GM19351 (cell line): ENCODE results near the gene NDEL1.

Experiments
- ATAC-seq: cut with Tn5 transposase; IDR thresholded peaks from one replicate; pipeline ENCODE4 v1.9.1; 2021; ENCODE audit warnings: mild to moderate bottlenecking, moderate library complexity; ENCODE audit not compliant: unreplicated experiment

NDEL1 gene

DNA sequence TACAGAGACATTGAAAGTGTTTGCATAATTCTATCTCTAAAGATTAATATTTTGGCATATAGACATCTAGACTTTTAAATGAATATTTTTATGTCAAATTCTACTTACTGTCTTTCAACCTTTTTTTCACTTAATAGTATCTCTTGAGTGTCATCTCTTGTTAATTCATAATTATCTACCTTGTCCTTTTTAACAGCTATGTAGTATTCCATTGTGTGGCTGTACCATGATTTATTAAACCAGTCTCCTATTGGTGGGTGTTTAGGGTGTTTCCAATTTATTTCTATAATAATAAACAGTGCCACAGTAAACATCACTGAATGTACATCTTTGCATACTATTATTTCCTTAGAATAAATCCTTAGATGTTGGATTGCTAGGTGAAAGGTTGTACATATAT is 21.7 kb upstream of the NDEL1 start:
- no peak for ATAC-seq

DNA sequence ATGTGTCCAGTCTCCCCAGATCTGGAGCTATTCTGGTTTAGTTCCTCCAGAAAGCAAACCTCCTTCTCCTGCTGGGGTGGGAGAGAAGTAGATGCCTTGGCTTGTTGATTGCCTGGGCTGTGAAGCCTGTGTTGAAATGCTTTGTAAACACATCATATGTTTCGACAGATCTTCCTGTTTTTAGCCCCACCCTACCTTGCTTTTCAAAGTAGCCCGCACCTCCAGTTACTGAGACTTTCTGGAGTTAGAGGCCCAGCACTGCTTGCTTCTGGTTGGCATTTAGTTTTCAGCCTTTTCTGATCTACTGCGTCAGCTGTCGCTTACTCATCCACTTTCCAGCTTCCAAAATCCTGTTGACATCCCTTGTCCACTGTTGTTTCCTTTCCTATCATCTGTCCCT is 17.9 kb upstream of the NDEL1 start:
- no peak for ATAC-seq

DNA sequence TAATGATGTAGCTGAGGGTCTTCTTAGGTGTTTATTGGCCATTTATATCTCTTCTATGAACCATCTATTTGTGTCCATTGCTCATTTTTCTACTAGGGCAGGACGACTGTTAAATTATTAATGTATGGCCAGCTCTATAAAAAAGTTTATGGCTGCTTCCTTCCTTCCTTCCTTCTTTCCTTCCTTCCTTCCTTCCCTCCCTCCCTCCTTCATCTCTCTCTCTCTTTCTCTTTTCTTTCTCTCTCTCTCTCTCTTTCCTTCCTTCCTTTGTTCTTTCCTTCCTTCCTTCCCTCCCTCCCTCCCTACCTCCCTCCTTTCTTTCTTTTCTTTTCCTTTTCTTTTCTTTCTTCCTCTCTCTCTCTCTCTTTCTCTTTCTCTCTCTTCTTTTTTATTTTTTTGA is 17.2 kb upstream of the NDEL1 start:
- ATAC-seq: no peak

DNA sequence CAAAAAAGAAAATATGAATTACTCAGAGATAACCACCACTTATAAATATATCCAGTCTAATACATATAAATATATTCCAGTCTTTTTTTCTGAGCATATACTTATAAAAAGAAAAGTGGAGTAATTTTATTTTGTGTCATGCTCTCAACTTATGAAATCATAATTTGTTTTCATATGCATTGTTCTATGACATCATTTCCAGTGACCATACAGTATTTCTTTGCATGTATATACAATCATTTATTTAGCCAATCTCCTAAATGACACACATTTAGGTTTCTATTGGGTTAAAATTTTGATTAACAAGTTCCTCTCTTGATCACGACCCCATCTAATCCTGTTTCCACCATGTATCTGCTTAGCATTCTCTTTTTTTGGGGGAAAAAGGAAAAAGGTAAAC is 16.4 kb upstream of the NDEL1 start:
- no peak for ATAC-seq

DNA sequence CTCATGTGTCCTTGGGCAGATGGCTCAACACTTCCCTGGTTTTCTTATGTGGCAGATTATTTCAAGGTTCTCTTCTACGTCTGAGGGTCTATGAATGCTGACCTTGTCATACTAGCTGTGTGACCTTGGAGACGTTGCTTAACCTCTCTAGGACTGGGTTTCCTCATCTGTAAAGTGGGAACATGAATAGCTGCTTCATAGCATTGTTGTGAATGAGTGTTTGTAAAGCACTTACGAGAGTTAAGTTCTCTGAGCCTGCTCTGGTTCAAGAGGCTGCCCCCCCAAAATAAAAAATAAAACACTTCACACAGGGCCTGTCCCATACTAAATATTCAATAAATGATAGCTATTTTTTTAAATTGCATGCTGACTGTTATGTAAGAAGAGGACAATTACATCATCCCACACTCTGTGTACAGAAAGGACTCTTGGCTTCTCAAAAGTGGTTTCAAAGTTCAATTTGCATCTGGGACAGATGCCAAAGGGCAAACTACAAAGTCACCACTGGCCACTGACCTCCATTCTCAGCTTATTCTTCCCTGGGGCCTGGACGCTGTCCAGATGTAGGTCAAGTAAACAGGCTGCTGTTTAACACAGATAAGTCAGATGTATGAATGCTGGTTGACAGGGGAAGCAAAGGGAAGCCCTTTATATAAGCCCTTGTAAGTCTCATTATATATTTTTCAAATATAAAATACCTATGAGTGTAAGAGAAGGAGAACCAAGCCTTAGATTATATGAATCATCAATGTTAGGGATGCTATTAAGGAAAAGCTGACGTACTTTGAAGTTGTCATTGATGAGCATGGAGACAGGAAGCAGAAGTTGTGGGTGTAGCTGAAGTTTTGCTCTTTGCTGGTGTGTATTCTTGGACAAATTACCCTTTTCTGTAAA is 15.4 kb upstream of the NDEL1 start:
- no peak for ATAC-seq

DNA sequence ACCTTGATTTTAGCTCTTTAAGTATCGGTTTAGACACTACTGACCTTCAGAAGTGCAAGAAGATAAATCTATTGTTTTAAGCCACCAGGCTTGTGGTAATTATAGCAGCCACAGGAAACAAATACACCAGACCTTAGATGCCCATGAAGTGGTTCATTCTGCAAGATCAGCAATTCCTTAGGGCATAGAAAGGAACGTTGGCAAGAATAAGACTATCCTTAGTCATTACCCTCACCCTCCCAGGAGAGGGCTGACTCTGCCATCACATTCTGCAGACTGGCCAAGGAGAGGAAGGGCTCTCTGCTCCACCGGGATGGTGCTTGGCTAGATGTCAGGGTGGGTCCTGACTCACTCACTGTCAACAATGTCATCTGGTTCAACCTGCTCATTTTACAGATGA is 14.1 kb upstream of the NDEL1 start:
- ATAC-seq: no peak

DNA sequence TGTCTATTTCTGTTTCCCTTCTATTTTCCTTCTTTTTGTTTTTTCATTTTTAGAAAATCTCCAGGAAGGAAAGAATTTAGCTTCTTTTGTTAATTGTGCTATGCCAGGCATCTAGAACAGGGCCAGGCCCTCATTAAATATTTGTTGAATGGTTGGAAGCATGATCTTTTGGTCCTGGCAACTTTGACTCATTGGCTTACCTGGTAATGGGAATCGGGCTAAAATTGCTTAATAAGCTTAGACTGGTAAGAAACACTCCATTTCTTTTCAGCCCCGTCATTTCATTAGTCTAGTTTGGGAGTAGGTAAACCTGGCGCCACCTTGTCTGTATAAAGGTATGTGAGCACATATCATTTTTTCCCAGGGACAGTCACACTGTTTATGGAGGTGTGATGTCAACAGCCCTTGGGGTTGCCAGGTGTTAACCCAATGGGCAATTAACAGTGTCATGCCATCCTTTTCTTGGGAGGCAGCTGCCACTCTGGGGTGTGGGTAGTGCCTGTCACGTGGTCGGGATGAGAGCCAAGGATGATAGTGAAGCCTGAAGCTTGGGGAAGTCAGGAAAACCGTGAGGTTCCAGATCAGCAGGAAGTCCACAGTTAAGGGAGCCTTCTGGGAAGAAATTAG is 9.5 kb upstream of the NDEL1 start:
- ATAC-seq: no peak

DNA sequence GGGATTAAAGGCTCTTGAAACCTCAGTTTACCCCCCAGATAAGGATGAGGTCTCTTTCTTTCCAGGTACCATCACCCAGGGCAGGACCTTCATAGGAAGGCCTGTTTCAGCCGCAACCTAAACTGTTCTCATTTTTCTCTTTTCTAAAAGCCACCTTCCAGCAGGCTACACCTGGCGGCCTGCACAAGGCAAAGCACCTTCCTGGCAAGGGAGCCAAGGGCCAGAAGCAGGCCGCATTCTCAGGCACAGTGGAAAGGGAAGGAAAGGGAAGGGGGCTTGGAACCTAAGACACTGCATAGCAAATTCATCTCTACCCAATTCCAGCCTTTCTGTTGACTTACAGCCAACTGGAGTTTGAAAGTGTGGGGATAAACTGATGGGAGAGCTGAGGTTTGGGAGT is 8.9 kb upstream of the NDEL1 start:
- ATAC-seq: no peak

DNA sequence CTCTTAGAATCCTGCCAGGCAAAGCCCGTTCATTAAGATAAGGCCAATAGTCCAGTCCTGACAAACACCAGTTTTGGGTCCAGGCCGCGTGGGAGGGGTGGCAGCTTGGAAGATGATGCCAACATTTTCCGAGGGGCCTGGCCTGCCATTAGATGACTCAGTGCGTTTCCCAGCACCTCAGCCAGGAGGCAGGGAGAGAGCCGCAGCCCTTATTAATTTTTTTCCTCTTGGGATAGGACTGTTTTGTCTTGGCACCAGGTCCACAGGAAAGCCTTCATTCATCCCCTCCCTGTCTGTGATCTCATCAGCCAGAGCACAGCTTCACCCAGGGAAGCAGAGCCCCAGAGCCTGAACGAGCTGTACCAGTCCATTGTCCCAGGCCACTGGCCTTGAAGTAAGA is 4.7 kb upstream of the NDEL1 start:
- ATAC-seq: no peak

DNA sequence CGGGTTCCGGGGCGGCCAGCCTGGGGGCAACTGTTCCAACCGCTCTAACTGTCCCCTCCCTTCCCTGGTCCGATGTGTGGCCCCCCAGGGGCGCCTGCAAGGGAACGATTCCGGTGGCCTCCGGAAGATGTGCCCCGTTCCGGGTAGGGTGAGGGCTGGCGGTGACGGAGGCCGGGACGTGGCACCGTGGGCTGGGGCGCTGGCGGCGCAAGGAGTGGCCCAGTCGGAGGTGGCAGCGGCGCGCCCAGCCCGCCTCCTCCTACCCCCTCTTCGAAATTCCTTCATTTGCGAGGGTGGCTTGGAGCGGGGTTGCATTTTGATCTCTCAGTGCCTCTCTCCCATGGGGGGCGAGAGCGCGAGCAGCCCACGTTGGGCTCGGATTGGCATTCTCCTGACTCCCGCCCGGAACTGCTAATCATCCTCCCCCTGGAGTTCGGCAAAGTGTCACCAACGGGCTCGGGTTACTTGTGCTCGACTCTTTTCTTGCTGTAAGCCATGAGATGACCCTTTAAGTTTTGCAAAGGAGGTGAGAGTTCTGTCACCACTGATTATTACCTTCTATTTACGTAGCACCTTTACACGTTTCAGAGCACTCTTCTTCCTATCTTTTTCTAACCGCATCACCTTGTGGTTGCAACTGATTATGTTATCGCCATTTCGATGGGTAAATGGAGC is 622 bp downstream of the NDEL1 start:
- ATAC-seq: peak; percentile 40

DNA sequence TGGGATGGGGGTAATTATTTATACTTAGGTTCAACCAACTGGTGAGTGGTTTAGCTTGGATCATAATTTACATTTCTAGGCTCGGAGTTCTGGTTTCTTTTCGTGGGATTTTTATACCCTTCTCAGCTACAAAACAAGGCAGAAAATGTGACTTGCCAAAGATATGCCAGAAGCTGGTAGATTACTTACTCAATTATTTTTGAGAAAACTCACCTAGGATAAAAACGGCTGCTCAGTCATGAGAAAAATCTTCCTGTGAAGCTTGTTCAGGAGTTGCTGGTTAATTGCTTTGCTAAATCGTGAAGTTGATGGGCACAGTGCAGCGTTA is 1.1 kb downstream of the NDEL1 start:
- no peak for ATAC-seq

DNA sequence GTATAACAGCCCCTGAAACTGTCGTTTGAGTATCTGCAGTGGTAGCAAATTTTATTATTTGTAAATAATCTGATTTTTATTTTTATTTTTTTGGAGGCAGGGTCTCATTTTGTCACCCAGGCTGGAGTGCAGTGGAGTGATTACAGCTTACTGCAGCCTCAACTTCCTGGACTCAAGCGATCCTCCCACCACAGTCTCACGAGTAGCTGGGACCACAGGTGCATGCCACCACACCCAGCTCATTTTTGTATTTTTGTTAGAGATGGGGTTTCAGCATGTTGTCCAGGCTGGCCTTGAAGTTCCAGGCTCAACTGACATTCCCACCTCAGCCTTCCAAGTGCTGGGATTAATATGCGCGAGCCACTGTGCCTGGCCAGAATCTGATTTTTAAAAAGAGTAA is 2.8 kb downstream of the NDEL1 start:
- no peak for ATAC-seq

DNA sequence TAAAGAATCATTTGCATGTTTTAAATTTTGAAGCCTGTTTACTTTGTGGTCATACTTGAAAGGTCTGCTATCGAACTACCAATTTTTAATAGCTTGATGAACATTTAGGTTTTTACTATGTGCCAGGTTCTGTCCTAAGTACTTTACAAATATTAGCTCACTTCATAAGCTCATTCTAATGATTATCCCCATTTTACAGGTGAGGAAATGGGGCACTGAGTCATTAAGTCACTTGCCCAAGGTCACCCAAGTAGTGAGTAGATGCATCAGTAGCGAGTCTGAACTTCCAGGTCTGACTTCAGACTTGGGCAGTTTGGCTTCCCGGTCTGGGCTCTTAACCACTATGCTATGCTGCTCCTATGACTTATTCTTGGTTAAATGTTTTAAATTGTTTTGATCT is 4.0 kb downstream of the NDEL1 start:
- ATAC-seq: no peak

DNA sequence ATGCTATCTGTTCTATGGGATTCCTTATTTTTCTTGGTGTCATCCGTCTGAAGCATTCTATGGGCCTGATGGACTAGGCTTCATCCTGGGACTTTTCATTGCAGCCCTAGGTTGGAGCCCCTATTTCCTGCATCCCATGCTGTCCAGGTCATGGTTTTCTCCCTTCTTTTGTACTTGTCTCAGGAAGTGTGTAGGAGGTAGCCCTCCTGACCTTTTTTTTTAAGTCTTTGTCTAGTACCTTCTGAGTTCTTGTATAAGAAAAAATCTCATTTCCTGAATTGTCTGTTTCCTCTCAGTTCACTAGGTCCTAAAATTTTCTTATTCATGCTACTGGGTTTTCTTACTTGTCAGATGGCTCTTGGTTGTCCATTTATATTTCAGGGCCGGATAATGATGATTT is 6.0 kb downstream of the NDEL1 start:
- no peak for ATAC-seq

DNA sequence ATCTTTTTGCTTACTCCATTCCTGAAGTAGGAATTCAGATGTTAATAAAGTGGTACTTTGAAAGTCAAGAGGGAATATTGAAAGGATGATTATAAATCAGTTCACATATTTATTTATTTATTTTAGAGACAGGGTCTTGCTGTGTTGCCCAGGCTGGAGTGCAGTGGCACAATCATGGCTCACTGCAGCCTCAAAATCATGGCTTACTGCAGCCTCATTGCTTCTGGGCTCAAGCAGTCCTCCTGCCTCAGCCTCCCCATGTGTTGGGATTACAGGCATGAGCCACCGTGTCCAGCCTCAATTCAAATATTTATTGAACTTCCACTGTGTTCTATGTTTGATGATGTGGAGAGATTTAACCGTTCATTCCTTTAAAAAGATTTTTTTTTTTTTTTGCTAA is 6.6 kb downstream of the NDEL1 start:
- no peak for ATAC-seq

DNA sequence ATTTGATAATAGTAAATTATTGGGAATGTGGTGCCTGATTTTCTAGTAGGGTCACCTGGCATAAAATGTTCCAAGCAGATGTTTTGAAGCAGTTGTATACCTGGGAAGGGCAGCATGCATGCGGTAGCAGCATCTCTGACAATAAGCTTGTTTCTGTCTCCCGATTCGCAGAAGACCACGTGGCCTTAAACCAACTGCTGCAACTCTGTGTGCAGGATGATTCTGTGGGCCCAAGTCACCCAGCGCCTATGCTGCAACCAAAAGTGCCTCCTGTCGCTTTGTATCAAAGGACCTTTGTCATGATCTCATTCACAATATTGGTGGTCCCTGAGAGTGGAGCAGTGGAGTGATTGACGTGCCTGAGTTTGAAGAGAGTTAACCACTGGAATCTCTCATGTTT is 8.1 kb downstream of the NDEL1 start:
- no peak for ATAC-seq

DNA sequence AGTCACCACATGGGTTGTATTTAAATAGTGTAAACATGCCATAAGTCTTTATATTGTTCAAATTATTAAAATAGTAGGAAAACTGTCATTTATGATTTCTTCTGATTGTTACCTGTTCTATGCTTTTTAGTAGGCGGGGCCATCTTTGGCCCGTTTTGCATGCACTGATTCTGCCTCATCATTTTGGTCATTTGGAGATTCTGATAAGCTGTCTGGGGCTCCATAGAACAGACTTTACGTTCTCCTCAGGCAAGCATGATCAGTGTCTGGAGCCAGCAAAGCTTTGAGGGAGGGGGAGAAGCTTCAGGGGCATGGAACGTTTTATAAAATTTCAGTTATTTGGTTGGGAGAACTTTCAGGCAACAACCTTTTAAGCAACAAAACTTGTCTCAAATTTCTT is 8.8 kb downstream of the NDEL1 start:
- no peak for ATAC-seq

DNA sequence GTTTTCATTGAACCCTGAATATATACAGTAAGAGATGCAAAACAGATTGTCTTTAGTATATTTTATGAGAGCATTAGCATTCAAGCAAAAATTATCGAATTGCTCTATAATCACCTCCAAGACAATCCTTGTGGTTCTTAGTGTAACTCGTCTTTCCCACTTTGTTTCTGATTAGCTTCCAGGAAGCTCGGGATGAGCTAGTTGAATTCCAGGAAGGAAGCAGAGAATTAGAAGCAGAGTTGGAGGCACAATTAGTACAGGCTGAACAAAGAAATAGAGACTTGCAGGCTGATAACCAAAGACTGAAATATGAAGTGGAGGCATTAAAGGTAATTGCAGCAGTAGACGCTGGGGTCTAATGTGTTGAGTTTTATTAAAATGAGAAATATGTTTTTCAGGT is 9.9 kb downstream of the NDEL1 start:
- ATAC-seq: no peak

DNA sequence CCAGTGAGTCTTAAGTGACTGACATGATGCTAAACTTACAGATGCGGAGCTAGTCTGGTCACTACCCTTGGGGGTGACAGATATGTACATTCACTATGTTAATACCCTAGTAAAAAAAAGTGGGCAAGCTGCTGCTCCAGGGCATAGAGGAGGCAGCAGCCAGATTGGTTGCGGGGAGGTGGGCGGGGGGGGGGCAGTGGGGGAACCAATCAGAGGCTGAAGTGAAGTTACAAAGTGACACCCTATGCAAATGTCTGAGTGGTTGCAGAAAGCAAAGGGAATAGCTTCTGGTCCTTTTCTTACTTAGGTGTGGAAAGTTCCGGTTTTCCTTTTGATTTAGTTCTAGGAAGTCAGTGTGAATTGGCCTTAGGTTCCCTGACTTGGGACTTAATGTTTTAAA is 12.1 kb downstream of the NDEL1 start:
- ATAC-seq: no peak

DNA sequence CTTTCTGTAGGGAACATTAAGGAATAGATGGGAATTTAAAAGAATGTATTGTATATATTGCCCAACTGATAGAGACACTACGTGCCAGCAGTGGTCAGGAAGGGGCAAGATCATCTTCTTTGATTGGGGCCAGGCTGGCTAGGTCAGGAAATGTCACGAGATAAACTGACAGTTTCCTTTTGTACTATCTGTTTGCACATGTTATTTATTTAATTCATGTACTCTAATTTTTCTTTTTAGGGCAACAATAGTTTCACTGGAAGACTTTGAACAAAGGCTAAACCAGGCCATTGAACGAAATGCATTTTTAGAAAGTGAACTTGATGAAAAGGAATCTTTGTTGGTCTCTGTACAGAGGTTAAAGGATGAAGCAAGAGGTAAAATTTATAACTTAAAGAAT is 12.6 kb downstream of the NDEL1 start:
- ATAC-seq: no peak

DNA sequence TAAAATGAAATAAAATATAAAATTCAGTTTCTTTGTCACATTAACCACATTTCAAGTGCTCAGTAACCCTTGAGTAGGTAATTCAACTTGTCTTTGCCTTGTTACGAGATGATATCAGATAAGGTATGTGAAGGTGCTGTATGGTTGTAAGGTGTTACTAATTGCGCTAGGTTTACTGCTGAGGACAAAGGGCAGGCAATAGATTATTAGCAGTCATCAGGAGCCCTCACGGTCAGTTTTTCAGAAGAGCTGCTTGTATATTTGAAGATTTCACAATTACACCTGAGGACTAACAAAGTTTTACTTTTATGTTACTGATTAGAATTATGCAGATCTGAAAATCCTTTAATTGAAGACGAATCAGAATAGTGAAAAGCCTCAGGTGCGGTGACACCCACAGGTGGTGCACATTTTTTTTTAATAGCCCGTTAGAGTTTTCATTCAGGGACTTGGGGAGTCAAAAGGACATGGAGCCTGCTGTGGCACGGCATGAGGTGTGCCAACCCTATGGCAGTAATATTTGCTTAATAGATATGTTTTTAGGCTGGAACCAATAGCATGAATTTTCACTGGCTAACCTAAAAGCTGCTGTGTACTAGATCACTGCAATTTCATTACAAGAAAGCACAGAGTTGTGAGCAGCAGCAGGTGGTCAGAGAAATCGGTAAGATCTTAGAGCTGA is 16.4 kb downstream of the NDEL1 start:
- no peak for ATAC-seq

DNA sequence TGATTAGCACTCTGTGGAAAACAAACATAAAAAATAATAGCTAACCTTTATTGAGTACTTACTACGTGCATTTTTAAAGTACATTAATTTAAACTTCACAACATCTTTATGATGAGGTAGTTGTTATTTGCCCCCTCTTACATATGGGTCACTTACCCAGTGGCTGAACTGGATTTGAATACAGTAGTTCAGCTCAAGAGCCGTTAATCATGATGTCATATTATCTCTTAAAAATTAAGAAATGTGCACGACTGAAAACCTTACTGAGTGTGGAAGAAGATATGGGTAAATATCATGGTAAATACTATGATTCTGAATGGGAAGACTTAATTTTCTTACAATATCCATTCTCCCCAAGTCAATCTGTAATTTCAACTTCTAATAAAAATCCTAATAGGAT is 17.6 kb downstream of the NDEL1 start:
- ATAC-seq: no peak
